Neural crest cell (in vitro differentiated cells): Measurements from ENCODE around the gene FBXW5. TPM values are rescaled to one million over a fixed set of nuclear protein-coding genes. Genes with fewer than 3 reads are reported as not detected.

ENCODE experiments used
- DNase-seq: peaks from one replicate; pipeline ENCODE4 v3.0.0; 2021; ENCODE audit warnings: low read depth, mixed read lengths, low spot score
- H3K27ac Mint-ChIP-seq: one replicate; pipeline ENCODE4 v1.8.0; 2021; ENCODE audit warnings: mild to moderate bottlenecking, mixed read lengths; ENCODE audit not compliant: unreplicated experiment
- H3K27me3 Mint-ChIP-seq: 2 replicates; pipeline ENCODE4 v1.8.0; 2021; ENCODE audit warnings: low read depth, mild to moderate bottlenecking, mixed read lengths
- H3K36me3 Mint-ChIP-seq: 2 replicates; pipeline ENCODE4 v1.8.0; 2021; ENCODE audit warnings: low read depth, mild to moderate bottlenecking, mixed read lengths
- H3K4me1 Mint-ChIP-seq: 2 replicates; pipeline ENCODE4 v1.8.0; 2021; ENCODE audit warnings: mixed read lengths
- H3K4me3 Mint-ChIP-seq: one replicate; pipeline ENCODE4 v1.8.0; 2021; ENCODE audit warnings: mild to moderate bottlenecking, mixed read lengths
- H3K9me3 Mint-ChIP-seq: 2 replicates; pipeline ENCODE4 v1.8.0; 2021; ENCODE audit warnings: mixed read lengths
- CTCF ChIP-seq: fragments of 200-600 bp; sonication (generic); conservative IDR thresholded peaks from 2 replicates; pipeline ENCODE4 v1.5.0; 2021; ENCODE audit warnings: antibody characterized with exemption, mild to moderate bottlenecking
- total RNA-seq: library from RNA; stranded (reverse); gene quantifications from 2 replicates; pipeline ENCODE4 v1.2.1, GENCODE V29; 2021

Gene FBXW5
- total RNA-seq, 1 donor from 2014 or later: 81.2 TPM

- Mint-ChIP-seq H3K4me3 (no peak overlapping the region), H3K4me1 (peaks cover 7% of the 10 kb centered on the region), H3K27ac (no peak overlapping the region), H3K36me3 (no peaks in the 10 kb centered on the region), H3K9me3 (no peaks in the 10 kb centered on the region), H3K27me3 (peaks cover 7% of the 10 kb centered on the region)
- no peak for TF ChIP-seq CTCF
- no peak for DNase-seq
These were observed 34.5 kb upstream of the FBXW5 start for GRCh38 chr9:136978865-136979544.

- no peak overlapping the region for H3K4me3 Mint-ChIP-seq
- no peaks in the 10 kb centered on the region for H3K36me3 Mint-ChIP-seq
- DNase-seq: peak; percentile 64
These were observed 33.7 kb upstream of the FBXW5 start for GRCh38 chr9:136978073-136978864.

GRCh38 chr9:136977649-136978072 is 33.1 kb upstream of the FBXW5 start:
- Mint-ChIP-seq H3K36me3 (no peaks in the 10 kb centered on the region), H3K4me3 (no peak overlapping the region), H3K27ac (no peak overlapping the region), H3K9me3 (no peaks in the 10 kb centered on the region), H3K4me1 (peaks cover 4% of the 10 kb centered on the region), H3K27me3 (peaks cover 7% of the 10 kb centered on the region)
- TF ChIP-seq CTCF: no peak
- no peak for DNase-seq

More at GRCh38 chr9:136978073-136978864, 33.7 kb upstream of the FBXW5 start:
- Mint-ChIP-seq H3K27me3 (peaks cover 7% of the 10 kb centered on the region), H3K27ac (no peak overlapping the region), H3K9me3 (no peaks in the 10 kb centered on the region), H3K4me1 (peaks cover 4% of the 10 kb centered on the region)
- TF ChIP-seq CTCF: no peak

- no peak for DNase-seq
- H3K27ac Mint-ChIP-seq: no peak within 1 kb of the TSS
- H3K4me1 Mint-ChIP-seq: peaks cover 4% of the 10 kb centered on the region
- H3K27me3 Mint-ChIP-seq: peaks cover 7% of the 10 kb centered on the region
- no peaks in the 10 kb centered on the region for H3K9me3 Mint-ChIP-seq
- no peak within 1 kb of the TSS for H3K4me3 Mint-ChIP-seq
- no peaks in the 10 kb centered on the region for H3K36me3 Mint-ChIP-seq
- no peak for TF ChIP-seq CTCF
These were observed 32.7 kb upstream of the FBXW5 start, which contains the start of gene PTGDS for GRCh38 chr9:136977223-136977622. PTGDS (plus strand) TSS chr9:136977504; CDS start chr9:136977579, 75 bp downstream.

GRCh38 chr9:136975644-136976043 is 31.1 kb upstream of the FBXW5 start:
- Mint-ChIP-seq H3K4me1 (peaks cover 3% of the 10 kb centered on the region), H3K9me3 (no peaks in the 10 kb centered on the region), H3K4me3 (no peak overlapping the region), H3K27me3 (peaks cover 7% of the 10 kb centered on the region), H3K27ac (no peak overlapping the region), H3K36me3 (no peaks in the 10 kb centered on the region)
- DNase-seq: no peak
- peak; percentile 21 for TF ChIP-seq CTCF
